Endothelial cell of umbilical vein (primary cell): ENCODE measurements around the gene MYADML2. TPM values are rescaled to one million over a fixed set of nuclear protein-coding genes. Genes with fewer than 3 reads are reported as not detected.
A peak's percentile ranks its signal among the peaks of the same experiment; 100 is the strongest.

ENCODE experiments used
- BruUV-seq: library from RNA; stranded (reverse); fragments of 400-500 nt; replicated peaks from 2 replicates; lab custom pipeline; 2021; lab: Mats Ljungman, UMichigan
- CTCF ChIA-PET: fragments of 300-600, 350-600 bp; sonication (Branson Sonifier 250); formaldehyde crosslinking; loops from one replicate; lab custom pipeline; 2021; ENCODE audit warnings: antibody characterized with exemption, inconsistent platforms; lab: Charles Lee
- POLR2A ChIA-PET: fragments of 300-600, 350-600 bp; sonication (Branson Sonifier 250); formaldehyde crosslinking; loops from one replicate; lab custom pipeline; 2021; ENCODE audit warnings: antibody characterized with exemption, inconsistent platforms; lab: Charles Lee
- DNase-seq: peaks from one replicate; pipeline ENCODE4 v3.0.0-alpha.2; 2011; ENCODE audit warnings: low read depth, low spot score
- FAIRE-seq: peaks from 2 replicates; lab custom pipeline; 2011; peaks lifted over from hg19 to GRCh38; lab: Jason Lieb, UNC
- H2AFZ ChIP-seq: 2 replicates; pipeline ENCODE4 v1.6.0; 2012; ENCODE audit warnings: low read depth, low read length, control low read depth, inconsistent platforms
- H3K27ac ChIP-seq: 2 replicates; pipeline ENCODE4 v1.5.1; 2011; ENCODE audit warnings: low read depth, mild to moderate bottlenecking, control low read depth, low read length, moderate library complexity; ENCODE audit not compliant: insufficient read depth
- H3K27me3 ChIP-seq, 2 experiments: 2 replicates each; pipeline versions ENCODE4 v1.6.0 to v1.6.1; 2011; ENCODE audit warnings: low read length in 2 of 2, mixed read lengths in 1 of 2; ENCODE audit not compliant: control insufficient read depth in 2 of 2, insufficient read depth in 2 of 2
- H3K36me3 ChIP-seq, 2 experiments: 2 replicates in 1 of 2; 3 replicates in 1 of 2; pipeline ENCODE4 v1.5.1; 2011; ENCODE audit warnings: low read length in 2 of 2, mild to moderate bottlenecking in 1 of 2, moderate library complexity in 1 of 2; ENCODE audit not compliant: control insufficient read depth in 2 of 2, insufficient read depth in 2 of 2; ENCODE audit errors: extremely low read depth in 1 of 2
- H3K4me1 ChIP-seq: 3 replicates; pipeline ENCODE4 v1.5.1; 2011; ENCODE audit warnings: mild to moderate bottlenecking, low read length; ENCODE audit not compliant: control insufficient read depth, insufficient read depth; ENCODE audit errors: extremely low read depth
- H3K4me2 ChIP-seq: 2 replicates; pipeline ENCODE4 v1.6.1; 2011; ENCODE audit warnings: low read length, control low read depth, mixed read lengths; ENCODE audit not compliant: insufficient read depth
- H3K4me3 ChIP-seq, 3 experiments: fragments of 200-600 bp in 1 of 3; sonication (generic), shearing (Covaris generic) in 1 of 3; replicated peaks in 1 of 3; 2 replicates each; pipeline ENCODE4 v1.5.1; 2011 to 2016; ENCODE audit warnings: control low read depth in 3 of 3, low read length in 3 of 3, mild to moderate bottlenecking in 2 of 3, inconsistent platforms in 1 of 3, low read depth in 1 of 3, moderate library complexity in 1 of 3; ENCODE audit not compliant: insufficient read depth in 1 of 3
- H3K79me2 ChIP-seq: 2 replicates; pipeline ENCODE4 v1.6.0; 2012; ENCODE audit warnings: low read length, inconsistent platforms; ENCODE audit not compliant: control insufficient read depth, insufficient read depth
- H3K9ac ChIP-seq: replicated peaks from 2 replicates; pipeline ENCODE3; 2011; ENCODE audit warnings: low read length, control low read depth; ENCODE audit not compliant: insufficient read depth; ENCODE audit errors: extremely low read depth
- H3K9me1 ChIP-seq: replicated peaks from 3 replicates; pipeline ENCODE4 v1.6.0; 2011; ENCODE audit warnings: mild to moderate bottlenecking, low read length; ENCODE audit not compliant: control insufficient read depth, insufficient read depth; ENCODE audit errors: extremely low read depth
- H3K9me3 ChIP-seq: replicated peaks from 2 replicates; pipeline ENCODE4 v1.5.1; 2012; ENCODE audit warnings: low read length, inconsistent platforms; ENCODE audit not compliant: control insufficient read depth, insufficient read depth
- H4K20me1 ChIP-seq: replicated peaks from 2 replicates; pipeline ENCODE3; 2011; ENCODE audit warnings: mild to moderate bottlenecking, low read length; ENCODE audit not compliant: control insufficient read depth, insufficient read depth; ENCODE audit errors: extremely low read depth
- FOS ChIP-seq: IDR thresholded peaks from 2 replicates; pipeline ENCODE4 v1.6.1; 2011; ENCODE audit warnings: mild to moderate bottlenecking, low read length, moderate library complexity, borderline replicate concordance; ENCODE audit not compliant: insufficient read depth
- JUN ChIP-seq: IDR thresholded peaks from 2 replicates; pipeline ENCODE4 v1.6.1; 2011; ENCODE audit warnings: borderline replicate concordance, low read depth; ENCODE audit not compliant: insufficient read length, insufficient read depth
- POLR2A ChIP-seq: IDR thresholded peaks from 2 replicates; pipeline ENCODE4 v1.6.1; 2012; ENCODE audit warnings: low read depth, mild to moderate bottlenecking, control low read depth, low read length
- dilution Hi-C: fragments of 300-500 bp; cut with MboI; formaldehyde crosslinking; loops from one replicate; pipeline ENCODE4 v1.15.0; 2019; ENCODE audit warnings: low sequenced_read_pairs; ENCODE audit not compliant: extremely low pct_ligation_motif_present
- intact Hi-C: fragments of 100-400 bp; cut with micrococcal nuclease; formaldehyde crosslinking; loops from one replicate; pipeline ENCODE4 v1.10.0; 2022
- polyA plus RNA-seq, 4 experiments: library from polyadenylated mRNA; depleted of rRNA in 3 of 4; stranded (reverse) in 3 of 4; unstranded in 1 of 4; fragments of >200 nt; gene quantifications; 2 replicates each; pipeline versions ENCODE4 v1.2.1 to v1.2.3, GENCODE V29; 2011 to 2012; ENCODE audit warnings: missing spikeins in 1 of 4
- total RNA-seq: library from RNA; stranded (reverse); gene quantifications from 2 replicates; pipeline ENCODE4 v1.2.3, GENCODE V29; 2021
- TF ChIP-seq, protein P1 (sequence below), 2 donors: IDR thresholded peaks; 1 replicate in 1 of 2; 2 replicates in 1 of 2; pipeline ENCODE4 v1.5.1; 2011; ENCODE audit warnings: low read length in 2 of 2, mild to moderate bottlenecking in 2 of 2, moderate library complexity in 2 of 2, control low read depth in 1 of 2, inconsistent platforms in 1 of 2, low read depth in 1 of 2; ENCODE audit not compliant: insufficient read depth in 1 of 2; ENCODE audit errors: extremely low read depth in 1 of 2

The MYADML2 gene
- total and polyA plus RNA-seq, 2 donors (not counting 3 experiments of a cell fraction or from before 2014, with no cell fraction given), result not detected

DNA sequence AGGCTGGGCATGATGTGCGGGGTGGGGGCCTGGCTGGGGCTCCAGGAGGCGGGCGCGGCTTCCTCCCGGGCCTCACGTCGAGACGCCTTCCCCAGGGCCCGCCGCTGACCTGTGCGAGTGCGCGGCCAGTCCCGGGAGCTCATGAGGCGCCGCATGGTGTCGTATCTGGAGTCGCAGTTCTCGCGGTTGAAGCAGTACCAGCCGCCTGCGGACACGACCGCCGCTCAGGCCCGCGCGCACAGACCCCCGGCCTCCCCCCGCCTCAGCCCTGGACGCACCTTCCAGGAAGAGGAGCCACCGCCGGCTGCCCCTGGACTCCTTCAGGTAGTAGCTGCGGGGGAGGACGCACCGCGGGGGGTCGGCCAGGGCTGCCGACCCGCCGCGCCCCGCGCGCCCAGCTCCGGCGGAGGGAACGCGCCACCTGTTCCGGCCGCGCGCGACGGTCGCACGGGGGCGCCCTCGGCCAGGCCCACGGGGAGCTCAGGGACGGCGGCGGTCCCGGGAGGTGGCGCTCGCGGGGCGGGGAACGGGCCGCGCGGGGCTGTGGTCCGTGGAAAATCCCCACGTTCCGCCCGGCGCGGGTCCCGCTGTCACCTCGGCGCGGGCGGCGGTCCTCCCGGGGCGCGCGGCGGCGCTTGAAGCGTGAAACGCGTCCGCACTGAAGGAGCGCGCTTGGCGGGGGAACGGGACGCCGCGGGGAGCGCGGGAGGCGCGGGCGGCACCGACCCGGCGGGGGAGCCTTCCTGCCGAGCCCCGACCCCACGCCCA is 12.5 kb upstream of the MYADML2 start:
- Histone ChIP-seq H3K4me1 (no peaks in the 10 kb centered on the region), H3K9me1 (no peaks in the 10 kb centered on the region), H4K20me1 (no peaks in the 10 kb centered on the region), H2AFZ (peak overlapping the region; percentile 14), H3K27ac (no peak overlapping the region), H3K9ac (no peak overlapping the region), H3K79me2 (no peaks in the 10 kb centered on the region), H3K4me2 (no peak overlapping the region), H3K36me3 (no peaks in the 10 kb centered on the region), H3K9me3 (no peaks in the 10 kb centered on the region), H3K4me3 (no peak overlapping the region), H3K27me3 (peaks cover 34 to 47% of the 10 kb centered on the region in 2 experiments)
- dilution Hi-C loops, result no loop called here
- CTCF ChIA-PET, result interaction anchor here (0.5 to 2.6 kb wide), 39 partner anchors 9 to 578 kb away, joined by 3 to 345 read pairs (median 5); partner anchors contain the start of genes ASPSCR1, CENPX, DCXR and GPS1
- intact Hi-C loops, result loop anchor here (1.0 kb wide), 1 partner anchor 63 kb away; the partner anchor contains the start of gene CENPX
- FAIRE-seq (no peak), DNase-seq (peak; percentile 18)
- no peak for TF ChIP-seq POLR2A
- TF ChIP-seq FOS, result no peak
- TF ChIP-seq, protein P1, sequence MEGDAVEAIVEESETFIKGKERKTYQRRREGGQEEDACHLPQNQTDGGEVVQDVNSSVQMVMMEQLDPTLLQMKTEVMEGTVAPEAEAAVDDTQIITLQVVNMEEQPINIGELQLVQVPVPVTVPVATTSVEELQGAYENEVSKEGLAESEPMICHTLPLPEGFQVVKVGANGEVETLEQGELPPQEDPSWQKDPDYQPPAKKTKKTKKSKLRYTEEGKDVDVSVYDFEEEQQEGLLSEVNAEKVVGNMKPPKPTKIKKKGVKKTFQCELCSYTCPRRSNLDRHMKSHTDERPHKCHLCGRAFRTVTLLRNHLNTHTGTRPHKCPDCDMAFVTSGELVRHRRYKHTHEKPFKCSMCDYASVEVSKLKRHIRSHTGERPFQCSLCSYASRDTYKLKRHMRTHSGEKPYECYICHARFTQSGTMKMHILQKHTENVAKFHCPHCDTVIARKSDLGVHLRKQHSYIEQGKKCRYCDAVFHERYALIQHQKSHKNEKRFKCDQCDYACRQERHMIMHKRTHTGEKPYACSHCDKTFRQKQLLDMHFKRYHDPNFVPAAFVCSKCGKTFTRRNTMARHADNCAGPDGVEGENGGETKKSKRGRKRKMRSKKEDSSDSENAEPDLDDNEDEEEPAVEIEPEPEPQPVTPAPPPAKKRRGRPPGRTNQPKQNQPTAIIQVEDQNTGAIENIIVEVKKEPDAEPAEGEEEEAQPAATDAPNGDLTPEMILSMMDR (IDR thresholded peaks at IDR 0.05; ENCODE audit: extremely low read depth in 1 of 2, insufficient read depth in 1 of 2, low read depth in 1 of 2, low read length in 2 of 2), result peak; percentile 60 to 75
- no peak for TF ChIP-seq JUN
- POLR2A ChIA-PET, result no interaction called here
- BruUV-seq, result no TSS peak
